Omental fat pad (tissue), 4 donors: ENCODE data around the gene TLCD5. TPM values are rescaled to one million over a fixed set of nuclear protein-coding genes. Genes with fewer than 3 reads are reported as not detected.

Experiments
- ATAC-seq: fragments of 150-250 bp; one replicate; pipeline ENCODE4 v1.9.1; 2016; ENCODE audit warnings: mild to moderate bottlenecking, moderate library complexity; ENCODE audit not compliant: low FRiP score
- DNase-seq: peaks from one replicate; pipeline ENCODE4 v3.0.0-alpha.2; 2019; ENCODE audit warnings: low spot score
- total RNA-seq, 4 donors: library from RNA; depleted of rRNA; stranded (reverse); fragments of >200 nt; gene quantifications; one replicate each; pipeline ENCODE4 v1.1.0, GENCODE V29; 2016
- TF ChIP-seq, protein P1 (sequence below), 3 donors: fragments of 450-650 bp; IDR thresholded peaks; one replicate each; pipeline ENCODE4 v1.5.1; 2016 to 2017; ENCODE audit warnings: antibody characterized with exemption in 3 of 3, mild to moderate bottlenecking in 3 of 3, moderate library complexity in 2 of 3

The TLCD5 gene
- total RNA-seq, 4 donors from 2014 or later, result 2.9 to 6.1 (median 4.4) TPM

DNA sequence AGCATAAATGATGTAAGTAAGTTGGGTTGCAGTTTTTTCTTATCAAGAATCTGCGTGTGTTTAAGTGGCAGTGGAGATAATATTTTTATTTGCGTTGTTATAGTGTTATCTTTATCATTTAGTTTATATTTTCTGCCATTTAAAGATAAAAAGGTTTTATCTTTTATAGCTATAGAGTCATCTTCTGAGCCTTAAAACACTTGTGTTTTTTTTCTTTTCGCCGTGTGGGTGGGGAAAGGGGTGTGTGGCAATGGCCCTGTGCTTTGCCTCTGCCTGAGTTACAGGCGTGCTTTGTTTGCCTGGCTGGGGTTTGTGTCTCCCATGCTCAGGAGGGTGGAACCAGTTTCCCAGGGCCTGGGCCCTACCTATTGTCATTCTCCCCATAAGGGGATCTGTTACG lies 27.3 kb downstream of the TLCD5 start:
- ATAC-seq (no peak), DNase-seq (no peak)
- TF ChIP-seq, protein P1, sequence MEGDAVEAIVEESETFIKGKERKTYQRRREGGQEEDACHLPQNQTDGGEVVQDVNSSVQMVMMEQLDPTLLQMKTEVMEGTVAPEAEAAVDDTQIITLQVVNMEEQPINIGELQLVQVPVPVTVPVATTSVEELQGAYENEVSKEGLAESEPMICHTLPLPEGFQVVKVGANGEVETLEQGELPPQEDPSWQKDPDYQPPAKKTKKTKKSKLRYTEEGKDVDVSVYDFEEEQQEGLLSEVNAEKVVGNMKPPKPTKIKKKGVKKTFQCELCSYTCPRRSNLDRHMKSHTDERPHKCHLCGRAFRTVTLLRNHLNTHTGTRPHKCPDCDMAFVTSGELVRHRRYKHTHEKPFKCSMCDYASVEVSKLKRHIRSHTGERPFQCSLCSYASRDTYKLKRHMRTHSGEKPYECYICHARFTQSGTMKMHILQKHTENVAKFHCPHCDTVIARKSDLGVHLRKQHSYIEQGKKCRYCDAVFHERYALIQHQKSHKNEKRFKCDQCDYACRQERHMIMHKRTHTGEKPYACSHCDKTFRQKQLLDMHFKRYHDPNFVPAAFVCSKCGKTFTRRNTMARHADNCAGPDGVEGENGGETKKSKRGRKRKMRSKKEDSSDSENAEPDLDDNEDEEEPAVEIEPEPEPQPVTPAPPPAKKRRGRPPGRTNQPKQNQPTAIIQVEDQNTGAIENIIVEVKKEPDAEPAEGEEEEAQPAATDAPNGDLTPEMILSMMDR (IDR thresholded peaks at IDR 0.05), result no peak

DNA sequence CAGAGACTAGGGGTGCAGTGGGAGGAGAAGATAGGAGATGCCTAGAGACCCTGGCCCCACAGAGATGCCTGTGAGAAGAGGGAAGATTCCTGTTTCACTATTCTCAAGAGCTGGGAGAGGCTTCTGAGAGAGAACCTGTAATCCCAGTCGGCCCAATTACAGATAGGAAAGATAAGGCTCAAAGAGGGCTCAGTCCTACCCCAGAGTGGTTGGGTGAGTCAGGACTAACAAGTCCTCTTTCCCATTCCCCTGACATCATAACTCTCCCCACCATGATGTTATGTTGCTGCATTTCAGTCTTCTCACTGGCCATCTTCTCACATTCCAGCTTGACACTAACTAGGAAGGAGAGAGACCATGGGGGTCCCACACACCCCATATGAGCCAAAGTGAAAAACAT lies 29.0 kb downstream of the TLCD5 start:
- DNase-seq (no peak), ATAC-seq (no peak)
- TF ChIP-seq, protein P1 (IDR thresholded peaks at IDR 0.05), result no peak

DNA sequence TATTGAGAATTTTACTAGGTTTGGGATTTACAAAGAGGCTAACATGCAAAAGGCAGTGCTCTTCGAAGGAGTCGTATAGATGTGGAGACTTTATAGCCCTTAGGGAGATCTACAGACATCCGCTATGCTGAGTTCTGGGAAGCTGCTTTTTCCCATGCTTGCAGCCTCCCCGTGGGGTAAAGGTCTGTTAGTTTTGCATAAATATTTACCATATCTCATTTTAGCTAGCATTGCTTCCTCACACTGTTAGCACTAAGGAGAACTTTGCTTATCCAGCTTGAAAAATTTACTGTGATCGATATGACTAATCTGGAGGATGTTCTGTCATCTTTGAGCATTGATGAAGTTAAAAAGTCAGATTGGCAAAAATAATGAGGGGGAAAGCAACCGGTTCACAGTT lies 29.7 kb downstream of the TLCD5 start:
- no peak for ATAC-seq
- TF ChIP-seq, protein P1 (IDR thresholded peaks at IDR 0.05), result no peak

DNA sequence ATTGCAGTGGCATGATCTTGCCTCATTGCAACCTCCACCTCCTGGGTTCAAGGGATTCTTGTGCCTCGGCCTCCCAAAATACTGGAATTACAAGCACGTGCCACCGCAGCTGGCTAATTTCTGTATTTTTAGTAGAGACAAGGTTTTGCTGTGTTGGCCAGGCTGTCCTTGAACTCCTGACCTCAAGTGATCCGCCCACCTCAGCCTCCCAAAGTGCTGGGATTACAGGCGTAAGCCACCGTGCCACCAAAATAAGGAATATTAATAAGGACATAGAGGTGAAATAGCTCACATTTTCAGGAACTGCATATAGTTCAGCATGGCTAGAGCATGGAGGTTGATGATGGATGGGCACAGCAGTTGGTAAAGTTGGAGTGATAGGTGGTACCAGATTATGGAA lies 32.5 kb downstream of the TLCD5 start:
- no peak for ATAC-seq
- DNase-seq, result no peak
- TF ChIP-seq, protein P1 (IDR thresholded peaks at IDR 0.05), result no peak

More for the DNA sequence above, 29.7 kb downstream of the TLCD5 start:
- DNase-seq, result no peak

DNA sequence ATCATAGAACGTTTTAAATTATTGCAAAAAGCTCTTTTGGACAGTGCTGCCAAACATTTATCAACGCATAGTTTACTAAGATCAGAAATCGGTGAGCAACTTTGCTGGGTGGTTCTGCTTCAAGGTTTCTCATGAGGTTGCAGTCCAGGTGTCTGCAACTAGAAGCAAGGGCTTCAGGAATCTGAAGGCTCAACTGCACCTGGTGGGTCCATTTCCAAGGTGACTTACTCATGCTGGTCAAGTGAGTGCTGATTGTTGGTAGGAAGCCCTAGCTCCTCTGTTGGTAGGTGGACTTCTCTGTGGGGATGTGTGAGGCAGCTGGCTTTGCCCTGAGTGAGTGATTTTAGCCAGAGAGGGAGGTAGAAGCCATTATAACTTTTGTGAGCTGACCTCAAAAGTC lies 33.6 kb downstream of the TLCD5 start:
- DNase-seq, result no peak

DNA sequence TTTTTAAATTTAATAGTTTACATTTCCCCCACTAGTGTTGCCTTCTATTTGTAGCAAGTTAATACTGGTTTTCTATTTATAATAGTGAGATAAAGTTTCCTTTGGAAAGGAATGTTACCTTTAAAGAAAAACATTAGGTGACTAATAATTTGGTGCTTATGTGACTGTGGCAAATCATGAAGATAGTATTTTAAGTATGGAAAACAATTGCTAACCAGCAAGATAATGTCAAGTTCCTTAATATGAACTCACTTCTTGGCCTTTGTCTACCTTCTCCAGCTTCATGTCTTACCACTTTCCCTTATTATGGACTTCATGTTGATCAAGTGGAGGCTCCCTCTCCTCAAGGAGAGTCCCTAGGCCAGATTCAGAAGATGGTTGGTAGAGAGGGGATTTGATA lies 38.3 kb downstream of the TLCD5 start:
- TF ChIP-seq, protein P1 (IDR thresholded peaks at IDR 0.05), result no peak
- ATAC-seq, result no peak
- no peak for DNase-seq

More for the DNA sequence above, 33.6 kb downstream of the TLCD5 start:
- no peak for ATAC-seq
- TF ChIP-seq, protein P1 (IDR thresholded peaks at IDR 0.05), result no peak

DNA sequence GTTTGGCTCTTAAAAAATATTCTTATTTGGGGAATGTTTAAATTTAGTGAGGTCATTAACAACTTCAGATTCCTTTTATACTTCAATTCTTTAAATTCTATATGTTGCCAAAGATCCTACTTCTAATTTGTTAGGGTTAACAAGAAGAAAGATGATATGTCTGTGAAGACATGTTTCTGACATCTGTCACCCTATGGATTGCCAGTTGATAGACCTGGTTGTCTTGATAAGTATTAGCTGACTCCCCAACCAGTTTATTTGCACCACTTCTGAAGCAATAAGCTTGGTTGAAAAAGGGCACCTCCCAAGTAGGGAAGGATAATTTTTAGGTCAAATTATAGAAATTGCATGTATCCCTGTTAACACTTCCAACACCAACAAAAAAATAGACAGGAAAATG lies 40.4 kb downstream of the TLCD5 start:
- DNase-seq (no peak), ATAC-seq (no peak)
- TF ChIP-seq, protein P1 (IDR thresholded peaks at IDR 0.05), result no peak
